SK-N-SH (cell line): ENCODE measurements around the gene QSOX1. TPM values are rescaled to one million over a fixed set of nuclear protein-coding genes. Genes with fewer than 3 reads are reported as not detected.

Experiments used
- CTCF ChIA-PET: fragments of 300-600, 350-600 bp; formaldehyde crosslinking; extraction: SDS; loops from one replicate; lab custom pipeline; 2021; lab: Yijun Ruan, JAX
- POLR2A ChIA-PET: fragments of 350-600 bp; sonication (Branson Sonifier 250); formaldehyde crosslinking; extraction: SDS; loops from one replicate; lab custom pipeline; 2020; ENCODE audit warnings: antibody characterized with exemption, inconsistent platforms; lab: Yijun Ruan, JAX
- DNase-seq: peaks from one replicate; pipeline ENCODE4 v3.0.0; 2012
- H2AFZ ChIP-seq: fragments of 200-600 bp; sonication (generic); 2 replicates; pipeline ENCODE4 v1.8.1; 2016; ENCODE audit warnings: antibody characterized with exemption, mild to moderate bottlenecking, low read depth
- H3F3A ChIP-seq: fragments of 200-600 bp; sonication (generic); replicated peaks from 2 replicates; pipeline ENCODE3; 2016; ENCODE audit warnings: antibody characterized with exemption, mild to moderate bottlenecking; ENCODE audit not compliant: insufficient read depth
- H3K27ac ChIP-seq, 2 experiments: fragments of 200-500 bp in 1 of 2; fragments of 200-600 bp in 1 of 2; sonication (Bioruptor generic) in 1 of 2; sonication (generic), shearing (Covaris generic) in 1 of 2; 2 replicates each; pipeline versions ENCODE4 v1.5.1 to v1.6.1; 2014 to 2016; ENCODE audit warnings: low read depth in 2 of 2, inconsistent platforms in 1 of 2, low read length in 1 of 2, mild to moderate bottlenecking in 1 of 2, mixed read lengths in 1 of 2
- H3K27me3 ChIP-seq: fragments of 200-600 bp; sonication (generic), shearing (Covaris generic); 2 replicates; pipeline ENCODE4 v1.6.1; 2016; ENCODE audit warnings: mixed run types; ENCODE audit not compliant: insufficient read depth
- H3K36me3 ChIP-seq, 2 experiments: fragments of 200-500 bp in 1 of 2; fragments of 200-600 bp in 1 of 2; sonication (Bioruptor generic) in 1 of 2; sonication (generic) in 1 of 2; replicated peaks in 1 of 2; 2 replicates each; pipeline versions ENCODE3 to v1.5.1; 2014 to 2016; ENCODE audit warnings: low read length in 1 of 2, mild to moderate bottlenecking in 1 of 2; ENCODE audit not compliant: insufficient read depth in 2 of 2, control insufficient read depth in 1 of 2
- H3K4me1 ChIP-seq, 2 experiments: fragments of 200-500 bp in 1 of 2; fragments of 200-600 bp in 1 of 2; sonication (Bioruptor generic) in 1 of 2; sonication (generic), shearing (Covaris generic) in 1 of 2; 2 replicates each; pipeline versions ENCODE4 v1.5.1 to v1.6.1; 2014 to 2016; ENCODE audit warnings: low read depth in 1 of 2, low read length in 1 of 2, mixed run types in 1 of 2; ENCODE audit not compliant: insufficient read depth in 2 of 2, control insufficient read depth in 1 of 2
- H3K4me2 ChIP-seq: fragments of 200-600 bp; sonication (generic), shearing (Covaris generic); 2 replicates; pipeline ENCODE4 v1.6.1; 2017; ENCODE audit warnings: mixed run types
- H3K4me3 ChIP-seq, 2 experiments: fragments of 200-500 bp in 1 of 2; fragments of 200-600 bp in 1 of 2; sonication (Bioruptor generic) in 1 of 2; sonication (generic), shearing (Covaris generic) in 1 of 2; 2 replicates each; pipeline versions ENCODE4 v1.5.1 to v1.8.1; 2014 to 2016; ENCODE audit warnings: low read depth in 2 of 2, inconsistent platforms in 1 of 2, low read length in 1 of 2, mild to moderate bottlenecking in 1 of 2, mixed read lengths in 1 of 2, moderate library complexity in 1 of 2
- H3K79me2 ChIP-seq: fragments of 200-600 bp; sonication (generic); 2 replicates; pipeline ENCODE4 v1.8.1; 2017; ENCODE audit warnings: mild to moderate bottlenecking; ENCODE audit not compliant: insufficient read depth
- H3K9ac ChIP-seq: fragments of 200-600 bp; sonication (generic); 2 replicates; pipeline ENCODE4 v1.6.1; 2017; ENCODE audit warnings: mixed run types
- H3K9me2 ChIP-seq: fragments of 200-600 bp; sonication (generic); 2 replicates; pipeline ENCODE4 v1.6.1; 2017; ENCODE audit warnings: mixed run types
- H3K9me3 ChIP-seq: fragments of 200-600 bp; sonication (generic); 2 replicates; pipeline ENCODE4 v1.6.1; 2017; ENCODE audit warnings: mixed run types, mild to moderate bottlenecking, moderate library complexity
- H4K20me1 ChIP-seq: fragments of 200-600 bp; sonication (generic); 2 replicates; pipeline ENCODE4 v1.6.1; 2017; ENCODE audit warnings: mild to moderate bottlenecking, mixed run types; ENCODE audit not compliant: insufficient read depth
- CHD2 ChIP-seq: fragments of 150-350 bp; IDR thresholded peaks from 2 replicates; pipeline ENCODE4 v1.6.1; 2018; ENCODE audit warnings: low read length; ENCODE audit not compliant: partially characterized antibody
- CTCF ChIP-seq: fragments of 200-600 bp; sonication (generic); IDR thresholded peaks from 2 replicates; pipeline ENCODE4 v1.6.1; 2017; ENCODE audit warnings: antibody characterized with exemption, mild to moderate bottlenecking, moderate library complexity
- ELF1 ChIP-seq: IDR thresholded peaks from 2 replicates; pipeline ENCODE4 v1.4.0; 2012
- EP300 ChIP-seq, 2 experiments: IDR thresholded peaks; 2 replicates each; pipeline versions ENCODE4 v1.4.0 to v1.6.1; 2012; ENCODE audit warnings: borderline replicate concordance in 1 of 2, low read depth in 1 of 2, low read length in 1 of 2
- FOSL2 ChIP-seq: IDR thresholded peaks from 2 replicates; pipeline ENCODE4 v1.4.0; 2012; ENCODE audit warnings: low read depth, mild to moderate bottlenecking, moderate library complexity, borderline replicate concordance
- JUND ChIP-seq: IDR thresholded peaks from 2 replicates; pipeline ENCODE4 v1.4.0; 2012
- MEF2A ChIP-seq: IDR thresholded peaks from 2 replicates; pipeline ENCODE4 v1.4.0; 2012; ENCODE audit warnings: low read depth, borderline replicate concordance
- MXI1 ChIP-seq: IDR thresholded peaks from 2 replicates; pipeline ENCODE4 v1.6.1; 2012; ENCODE audit warnings: mild to moderate bottlenecking, low read depth, low read length, improper control_type of control experiment
- NFIC ChIP-seq: IDR thresholded peaks from 2 replicates; pipeline ENCODE4 v1.4.0; 2012; ENCODE audit warnings: borderline replicate concordance
- PBX3 ChIP-seq: IDR thresholded peaks from 2 replicates; pipeline ENCODE4; 2012
- POLR2AphosphoS5 ChIP-seq: IDR thresholded peaks from 2 replicates; pipeline ENCODE4 v1.6.1; 2012; ENCODE audit warnings: low read depth, low read length
- RCOR1 ChIP-seq: fragments of 150-350 bp; IDR thresholded peaks from 2 replicates; pipeline ENCODE4 v1.6.1; 2017; ENCODE audit warnings: antibody characterized with exemption, low read length
- REST ChIP-seq: IDR thresholded peaks from 2 replicates; pipeline ENCODE4 v1.6.1; 2012; ENCODE audit warnings: mild to moderate bottlenecking, low read depth, low read length, moderate library complexity
- RFX5 ChIP-seq: IDR thresholded peaks from 2 replicates; pipeline ENCODE4 v1.6.1; 2012; ENCODE audit warnings: mild to moderate bottlenecking, improper control_type of control experiment, low read length
- SMC3 ChIP-seq: IDR thresholded peaks from 2 replicates; pipeline ENCODE4 v1.6.1; 2012; ENCODE audit warnings: low read depth, low read length, improper control_type of control experiment
- USF1 ChIP-seq: IDR thresholded peaks from 2 replicates; pipeline ENCODE4 v1.4.0; 2012; ENCODE audit warnings: low read depth, borderline replicate concordance
- YY1 ChIP-seq: IDR thresholded peaks from 2 replicates; pipeline ENCODE4 v1.4.0; 2012; ENCODE audit warnings: low read depth, mild to moderate bottlenecking
- WGBS: methylation state at CpG from one replicate; pipeline ENCODE4 v1.1.6; 2017; ENCODE audit warnings: low lambda C conversion rate; 5-methylcytosine and 5-hydroxymethylcytosine counted together
- polyA plus RNA-seq, 3 experiments: library from polyadenylated mRNA; depleted of rRNA; stranded (reverse); fragments of >200 nt; gene quantifications; 2 replicates each; pipeline ENCODE4 v1.2.3, GENCODE V29; 2012

QSOX1 gene
- polyA plus RNA-seq, 1 of the 3 experiments (the other 2 are of a cell fraction): 359 TPM

GRCh38 chr1:180197231-180197630 lies 42.6 kb downstream of the QSOX1 start:
- H3K27ac ChIP-seq: no peak overlapping the region
- no peak overlapping the region for H3K9ac ChIP-seq
- no peaks in the 10 kb centered on the region; a peak in 1 of 4 replicates for H3K4me1 ChIP-seq
- no peak overlapping the region for H3K4me2 ChIP-seq
- H4K20me1 ChIP-seq: no peaks in the 10 kb centered on the region
- H3K36me3 ChIP-seq: peaks cover 0 to 41% of the 10 kb centered on the region in 2 experiments
- no peak overlapping the region for H3K4me3 ChIP-seq
- POLR2A ChIA-PET: no interaction called here
- no peaks in the 10 kb centered on the region for H3K9me2 ChIP-seq
- H2AFZ ChIP-seq: no peak overlapping the region
- CTCF ChIA-PET: interaction anchor here (0.8 to 3.9 kb wide), 4 partner anchors 9 to 280 kb away, joined by 3 to 18 read pairs (median 10); no protein-coding TSS in a partner anchor
- DNase-seq: no peak
- no peak for TF ChIP-seq RCOR1
- no peak for TF ChIP-seq CTCF
- no peak for TF ChIP-seq JUND
- no peak for TF ChIP-seq ELF1
- TF ChIP-seq POLR2AphosphoS5: no peak
- TF ChIP-seq PBX3: no peak
- TF ChIP-seq USF1: no peak
- no peak for TF ChIP-seq MEF2A
- TF ChIP-seq EP300 (IDR thresholded peaks at IDR 0.05; ENCODE audit: borderline replicate concordance in 1 of 2, low read depth in 1 of 2, low read length in 1 of 2): no peak
- TF ChIP-seq RFX5: no peak
- no peak for TF ChIP-seq MXI1
- TF ChIP-seq SMC3: no peak
- no peak for TF ChIP-seq CHD2
- TF ChIP-seq FOSL2: no peak
- TF ChIP-seq YY1: no peak
- TF ChIP-seq NFIC: no peak
- TF ChIP-seq REST: no peak
- WGBS: 85% methylated on average over 5 of the region's 5 CpGs
- H3F3A ChIP-seq: no peaks in the 10 kb centered on the region
- no peaks in the 10 kb centered on the region for H3K27me3 ChIP-seq
- H3K9me3 ChIP-seq: no peaks in the 10 kb centered on the region
- H3K79me2 ChIP-seq: no peaks in the 10 kb centered on the region
